Esophagus squamous epithelium (tissue), 5 donors: Measurements from ENCODE around the gene HDAC6. TPM values are rescaled to one million over a fixed set of nuclear protein-coding genes. Genes with fewer than 3 reads are reported as not detected.

Experiments
- DNase-seq: peaks from one replicate; lab custom pipeline; 2025; lab: John Stamatoyannopoulos, UW
- H3K27ac ChIP-seq, 4 donors: fragments of 200-600 bp; sonication (generic); one replicate each; pipeline ENCODE4 v1.5.1; 2016 to 2019; ENCODE audit warnings: mild to moderate bottlenecking in 1 of 4
- H3K27me3 ChIP-seq, 4 donors: fragments of 200-600 bp; sonication (generic); 1 replicate in 3 of 4; 2 replicates in 1 of 4; pipeline versions ENCODE4 v1.5.1 to v1.6.0; 2017 to 2021; ENCODE audit warnings: antibody characterized with exemption in 1 of 4
- H3K36me3 ChIP-seq, 3 donors: fragments of 200-600 bp; sonication (generic); one replicate each; pipeline ENCODE4 v1.5.1; 2016 to 2019
- H3K4me1 ChIP-seq, 3 donors: fragments of 200-600 bp; sonication (generic); one replicate each; pipeline ENCODE4 v1.5.1; 2017 to 2019
- H3K4me3 ChIP-seq, 4 donors: fragments of 200-600 bp; sonication (generic); 1 replicate in 3 of 4; 2 replicates in 1 of 4; pipeline ENCODE4 v1.5.1; 2016 to 2019; ENCODE audit warnings: mild to moderate bottlenecking in 2 of 4, moderate library complexity in 1 of 4
- H3K9me3 ChIP-seq, 3 donors: fragments of 200-600 bp; sonication (generic); one replicate each; pipeline ENCODE4 v1.5.1; 2016 to 2019
- CTCF ChIP-seq, 6 experiments: fragments of 450-650 bp in 4 of 6; fragments of 200-600 bp in 2 of 6; sonication (generic) in 2 of 6; IDR thresholded peaks; one replicate each; pipeline ENCODE4 v1.5.1; 2016 to 2019; ENCODE audit warnings: antibody characterized with exemption in 6 of 6, mild to moderate bottlenecking in 4 of 6, moderate library complexity in 4 of 6
- POLR2A ChIP-seq, 4 donors: fragments of 450-650 bp; IDR thresholded peaks; one replicate each; pipeline ENCODE4 v1.6.1; 2017; ENCODE audit warnings: antibody characterized with exemption in 4 of 4, mild to moderate bottlenecking in 4 of 4, moderate library complexity in 3 of 4
- WGBS, 2 donors: methylation state at CpG; one replicate each; pipeline ENCODE4 v1.1.5; 2018; 5-methylcytosine and 5-hydroxymethylcytosine counted together
- intact Hi-C: fragments of 100-400 bp; cut with DNase I; formaldehyde crosslinking; loops from one replicate; pipeline ENCODE4 v1.15.0; 2022
- total RNA-seq, 4 donors: library from RNA; depleted of rRNA; stranded (reverse); fragments of >200 nt; gene quantifications; one replicate each; pipeline ENCODE4 v1.1.0, GENCODE V29; 2016
- donor health status: DM: yes; HTN: yes; CAD: no.

The HDAC6 gene
- total RNA-seq = 10 to 100 TPM; 39.9 to 54.9 (median 48.2) TPM

DNA sequence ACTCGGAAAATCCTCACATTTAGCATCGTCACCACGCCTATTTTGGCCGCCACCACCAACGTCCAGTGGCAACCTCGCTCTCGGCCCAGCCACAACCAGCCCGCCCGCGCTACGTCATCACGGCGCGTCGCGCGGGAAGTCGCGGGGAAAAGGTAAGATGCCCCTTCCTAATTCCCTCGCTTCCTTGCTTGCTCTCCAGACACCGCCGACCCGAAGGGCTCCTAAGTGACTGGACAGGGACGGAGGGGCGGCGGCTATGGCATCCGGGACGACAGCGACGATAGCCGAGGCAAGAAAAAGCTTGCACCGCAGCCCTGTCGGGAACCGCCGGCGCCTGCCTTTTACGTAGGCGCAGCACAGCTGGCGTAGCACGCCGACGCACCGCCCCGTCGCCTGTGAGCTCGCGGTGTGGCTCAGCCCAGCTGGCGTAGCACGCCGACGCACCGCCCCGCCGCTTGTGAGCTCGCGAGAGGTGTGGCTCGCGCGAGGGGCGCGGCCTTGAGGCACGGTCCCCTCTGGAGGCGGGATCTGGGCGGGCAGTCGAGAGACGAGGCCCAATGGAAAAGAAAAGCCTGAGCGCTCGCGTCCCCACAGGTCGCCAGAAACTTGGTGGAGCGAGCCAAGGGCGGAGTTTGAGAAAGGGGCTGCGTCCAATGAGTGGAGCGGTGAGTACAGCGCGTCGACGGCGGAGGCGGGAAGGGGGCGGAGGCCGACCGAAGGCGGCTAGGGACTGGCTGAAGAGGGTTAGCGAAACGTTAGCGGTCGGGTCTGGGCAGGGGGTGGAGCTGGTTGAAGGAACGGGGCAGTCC lies at the start of gene HDAC6:
Gene HDAC6 (plus strand): TSS at position 788 of the 809 bp plus-strand sequence. CDS start 626 bp downstream, outside the sequence.
- intact Hi-C loops = no loop called here
- 0 to 50% methylated on average over 11 to 44 of the region's 89 CpGs for WGBS, 2 donors

GRCh38 chrX:48752498-48752897 lies 49.4 kb upstream of the HDAC6 start:
- Histone ChIP-seq H3K4me3 (no peak overlapping the region), H3K27me3 (no peaks in the 10 kb centered on the region), H3K27ac (no peak overlapping the region), H3K9me3 (no peaks in the 10 kb centered on the region), H3K36me3 (no peaks in the 10 kb centered on the region), H3K4me1 (no peaks in the 10 kb centered on the region)
- intact Hi-C loops = no loop called here
- TF ChIP-seq CTCF (IDR thresholded peaks at IDR 0.05) = no peak
- no peak for TF ChIP-seq POLR2A (IDR thresholded peaks at IDR 0.05)
- no peak for DNase-seq
- 73 to 80% methylated on average over 3 to 7 of the region's 7 CpGs for WGBS, 2 donors

More for the DNA sequence above, at the start of gene HDAC6:
- TF ChIP-seq CTCF (IDR thresholded peaks at IDR 0.05) (peak in 1 of 6 experiments; percentile 14), POLR2A (IDR thresholded peaks at IDR 0.05) (peak in 2 of 4 donors; percentile 14 to 52)
- Histone ChIP-seq H3K27ac (peak within 1 kb of the TSS; percentile 92 to 98 (median 96)), H3K4me1 (peaks cover 0 to 13% (median 4%) of the 10 kb centered on the region in 3 donors), H3K9me3 (no peaks in the 10 kb centered on the region), H3K4me3 (peak within 1 kb of the TSS; percentile 55 to 79 (median 64)), H3K27me3 (no peaks in the 10 kb centered on the region), H3K36me3 (peaks cover 0 to 22% (median 0%) of the 10 kb centered on the region in 3 donors)
- DNase-seq = peak; percentile 97

- WGBS, 2 donors = 52 to 70% methylated on average over 5 to 6 of the region's 8 CpGs
Measured at GRCh38 chrX:48753708-48754228, 48.1 kb upstream of the HDAC6 start.

GRCh38 chrX:48754238-48754637 lies 47.6 kb upstream of the HDAC6 start:
- Histone ChIP-seq H3K4me1 (no peaks in the 10 kb centered on the region), H3K27ac (no peak overlapping the region), H3K27me3 (no peaks in the 10 kb centered on the region), H3K36me3 (no peaks in the 10 kb centered on the region), H3K4me3 (no peak overlapping the region), H3K9me3 (no peaks in the 10 kb centered on the region)
- no peak for DNase-seq
- intact Hi-C loops = no loop called here
- WGBS, 2 donors = 40 to 79% methylated on average over 1 to 4 of the region's 8 CpGs
- TF ChIP-seq POLR2A (IDR thresholded peaks at IDR 0.05) (no peak), CTCF (IDR thresholded peaks at IDR 0.05) (no peak)

More at GRCh38 chrX:48753708-48754228, 48.1 kb upstream of the HDAC6 start:
- DNase-seq = no peak
- no peaks in the 10 kb centered on the region for H3K4me1 ChIP-seq
- intact Hi-C loops = no loop called here
- H3K27ac ChIP-seq = no peak overlapping the region
- no peak overlapping the region for H3K4me3 ChIP-seq
- TF ChIP-seq CTCF (IDR thresholded peaks at IDR 0.05) (no peak), POLR2A (IDR thresholded peaks at IDR 0.05) (no peak)
- H3K9me3 ChIP-seq = no peaks in the 10 kb centered on the region
- H3K27me3 ChIP-seq = no peaks in the 10 kb centered on the region
- H3K36me3 ChIP-seq = no peaks in the 10 kb centered on the region
